ENCODE data around the gene TMPRSS6. TPM values are rescaled to one million over a fixed set of nuclear protein-coding genes. Genes with fewer than 3 reads are reported as not detected.

Gene TMPRSS6
- total RNA-seq, 2 donors from 2014 or later, result 0.22 to 0.31 TPM

GRCh38 chr22:37070744-37071143, 38.8 kb downstream of the TMPRSS6 start:
- Histone ChIP-seq H3K4me1 (ENCODE audit: control insufficient read depth, insufficient read depth, low read length) (no peaks in the 10 kb centered on the region), H3K9me3 (ENCODE audit: control insufficient read depth, low read length) (no peaks in the 10 kb centered on the region), H3K27me3 (ENCODE audit: control insufficient read depth, insufficient read depth, low read length, poor library complexity, severe bottlenecking) (peaks cover 63% of the 10 kb centered on the region), H3K4me3 (ENCODE audit: low read length) (no peak overlapping the region), H3K27ac (ENCODE audit: low read depth, low read length) (no peak overlapping the region), H3K36me3 (ENCODE audit: control insufficient read depth, insufficient read depth, low read length) (no peaks in the 10 kb centered on the region), H3K9ac (ENCODE audit: extremely low read depth, low read length, poor library complexity, severe bottlenecking) (no peak overlapping the region)
- Mint-ChIP-seq H3K27me3 (ENCODE audit: insufficient read depth) (peaks cover 29% of the 10 kb centered on the region), H3K4me1 (no peaks in the 10 kb centered on the region), H3K27ac (no peak overlapping the region), H3K36me3 (ENCODE audit: low read depth) (no peaks in the 10 kb centered on the region), H3K9me3 (no peaks in the 10 kb centered on the region), H3K4me3 (no peak overlapping the region)
- WGBS, 2 experiments (ENCODE audit: insufficient coverage in 1 of 2, insufficient read length in 1 of 2), result 71 to 83% methylated on average over 6 to 9 of the region's 9 CpGs
- DNase-seq, result no peak
- TF ChIP-seq CTCF (conservative IDR thresholded peaks at IDR 0.05), result no peak

GRCh38 chr22:37070334-37070733, 39.2 kb downstream of the TMPRSS6 start:
- Histone ChIP-seq H3K9ac (ENCODE audit: extremely low read depth, low read length, poor library complexity, severe bottlenecking) (no peak overlapping the region), H3K27me3 (ENCODE audit: control insufficient read depth, insufficient read depth, low read length, poor library complexity, severe bottlenecking) (peaks cover 59% of the 10 kb centered on the region), H3K36me3 (ENCODE audit: control insufficient read depth, insufficient read depth, low read length) (no peaks in the 10 kb centered on the region), H3K4me3 (ENCODE audit: low read length) (no peak overlapping the region), H3K27ac (ENCODE audit: low read depth, low read length) (no peak overlapping the region), H3K4me1 (ENCODE audit: control insufficient read depth, insufficient read depth, low read length) (no peaks in the 10 kb centered on the region), H3K9me3 (ENCODE audit: control insufficient read depth, low read length) (no peaks in the 10 kb centered on the region)
- Mint-ChIP-seq H3K27ac (no peak overlapping the region), H3K36me3 (ENCODE audit: low read depth) (no peaks in the 10 kb centered on the region), H3K4me3 (no peak overlapping the region), H3K27me3 (ENCODE audit: insufficient read depth) (peaks cover 32% of the 10 kb centered on the region), H3K4me1 (no peaks in the 10 kb centered on the region), H3K9me3 (no peaks in the 10 kb centered on the region)
- TF ChIP-seq CTCF (conservative IDR thresholded peaks at IDR 0.05), result no peak
- WGBS, 2 experiments (ENCODE audit: insufficient coverage in 1 of 2, insufficient read length in 1 of 2), result 82 to 83% methylated on average over 1 to 8 of the region's 8 CpGs
- no peak for DNase-seq

- Histone ChIP-seq H3K9me3 (ENCODE audit: control insufficient read depth, low read length) (no peaks in the 10 kb centered on the region), H3K27ac (ENCODE audit: low read depth, low read length) (no peak overlapping the region), H3K9ac (ENCODE audit: extremely low read depth, low read length, poor library complexity, severe bottlenecking) (no peak overlapping the region), H3K4me1 (ENCODE audit: control insufficient read depth, insufficient read depth, low read length) (no peaks in the 10 kb centered on the region), H3K36me3 (ENCODE audit: control insufficient read depth, insufficient read depth, low read length) (no peaks in the 10 kb centered on the region), H3K4me3 (ENCODE audit: low read length) (no peak overlapping the region), H3K27me3 (ENCODE audit: control insufficient read depth, insufficient read depth, low read length, poor library complexity, severe bottlenecking) (peaks cover 53% of the 10 kb centered on the region)
- no peaks in the 10 kb centered on the region for H3K4me1 Mint-ChIP-seq
- no peak for TF ChIP-seq CTCF (conservative IDR thresholded peaks at IDR 0.05)
- H3K36me3 Mint-ChIP-seq (ENCODE audit: low read depth), result no peaks in the 10 kb centered on the region
- H3K27me3 Mint-ChIP-seq (ENCODE audit: insufficient read depth), result peaks cover 32% of the 10 kb centered on the region
- no peaks in the 10 kb centered on the region for H3K9me3 Mint-ChIP-seq
- no peak overlapping the region for H3K27ac Mint-ChIP-seq
- DNase-seq, result no peak
- WGBS, 2 experiments (ENCODE audit: insufficient coverage in 1 of 2, insufficient read length in 1 of 2), result 90 to 93% methylated on average over 2 to 9 of the region's 9 CpGs
- no peak overlapping the region for H3K4me3 Mint-ChIP-seq
These were observed 39.8 kb downstream of the TMPRSS6 start for GRCh38 chr22:37069719-37070118.

Data from endodermal cell (in vitro differentiated cells).